Suprapubic skin (tissue), 4 donors: ENCODE data around the gene GPD2.

ENCODE experiments used
- EP300 ChIP-seq: sonication (generic); formaldehyde crosslinking; IDR thresholded peaks from one replicate; pipeline ENCODE4 v1.6.1; 2017; ENCODE audit warnings: antibody characterized with exemption
- POLR2A ChIP-seq, 2 donors: fragments of 450-650 bp; IDR thresholded peaks; one replicate each; pipeline ENCODE4 v1.6.1; 2017; ENCODE audit warnings: antibody characterized with exemption in 2 of 2, mild to moderate bottlenecking in 2 of 2, moderate library complexity in 2 of 2
- POLR2AphosphoS5 ChIP-seq, 3 donors: sonication (generic); formaldehyde crosslinking; IDR thresholded peaks; one replicate each; pipeline ENCODE4 v1.6.1; 2017; ENCODE audit warnings: antibody characterized with exemption in 3 of 3
- TF ChIP-seq, protein P1 (sequence below), 2 donors: fragments of 200-600 bp in 1 of 2; fragments of 450-650 bp in 1 of 2; sonication (generic) in 1 of 2; IDR thresholded peaks; one replicate each; pipeline ENCODE4 v1.5.1; 2016 to 2019; ENCODE audit warnings: antibody characterized with exemption in 2 of 2, mild to moderate bottlenecking in 1 of 2, moderate library complexity in 1 of 2

DNA sequence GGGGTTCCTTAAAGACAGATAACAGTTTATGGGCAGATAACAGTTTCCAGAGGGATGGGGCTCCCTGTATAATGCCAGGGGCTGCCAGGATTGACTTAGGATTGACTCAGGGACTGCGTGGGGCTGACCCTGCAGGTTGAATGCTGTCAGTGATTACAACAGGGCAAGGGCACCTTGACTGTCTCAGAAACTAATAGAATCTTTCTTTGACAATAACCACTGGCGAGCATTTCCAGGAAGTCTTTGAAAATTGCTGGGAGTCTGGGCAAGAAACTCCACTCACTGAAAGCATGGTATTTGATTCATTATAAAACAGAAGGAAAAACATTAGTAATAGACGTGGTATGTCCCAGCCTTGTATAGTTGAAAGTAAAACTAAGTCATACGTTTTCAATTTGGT, 101.0 kb downstream of the GPD2 start:
- TF ChIP-seq, protein P1, sequence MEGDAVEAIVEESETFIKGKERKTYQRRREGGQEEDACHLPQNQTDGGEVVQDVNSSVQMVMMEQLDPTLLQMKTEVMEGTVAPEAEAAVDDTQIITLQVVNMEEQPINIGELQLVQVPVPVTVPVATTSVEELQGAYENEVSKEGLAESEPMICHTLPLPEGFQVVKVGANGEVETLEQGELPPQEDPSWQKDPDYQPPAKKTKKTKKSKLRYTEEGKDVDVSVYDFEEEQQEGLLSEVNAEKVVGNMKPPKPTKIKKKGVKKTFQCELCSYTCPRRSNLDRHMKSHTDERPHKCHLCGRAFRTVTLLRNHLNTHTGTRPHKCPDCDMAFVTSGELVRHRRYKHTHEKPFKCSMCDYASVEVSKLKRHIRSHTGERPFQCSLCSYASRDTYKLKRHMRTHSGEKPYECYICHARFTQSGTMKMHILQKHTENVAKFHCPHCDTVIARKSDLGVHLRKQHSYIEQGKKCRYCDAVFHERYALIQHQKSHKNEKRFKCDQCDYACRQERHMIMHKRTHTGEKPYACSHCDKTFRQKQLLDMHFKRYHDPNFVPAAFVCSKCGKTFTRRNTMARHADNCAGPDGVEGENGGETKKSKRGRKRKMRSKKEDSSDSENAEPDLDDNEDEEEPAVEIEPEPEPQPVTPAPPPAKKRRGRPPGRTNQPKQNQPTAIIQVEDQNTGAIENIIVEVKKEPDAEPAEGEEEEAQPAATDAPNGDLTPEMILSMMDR (IDR thresholded peaks at IDR 0.05) = no peak
- TF ChIP-seq POLR2A (IDR thresholded peaks at IDR 0.05) = no peak
- no peak for TF ChIP-seq POLR2AphosphoS5 (IDR thresholded peaks at IDR 0.05)
- TF ChIP-seq EP300 = no peak
